K562 (cell line): Measurements from ENCODE around the gene CHCHD5. TPM values are rescaled to one million over a fixed set of nuclear protein-coding genes. Genes with fewer than 3 reads are reported as not detected.
A peak's percentile ranks its signal among the peaks of the same experiment; 100 is the strongest.

Experiments used
- ATAC-seq: fragments of 200-7000 bp; cut with Tn5 transposase; 3 replicates; pipeline ENCODE4 v1.9.1; 2020; ENCODE audit warnings: moderate library complexity
- BruUV-seq: library from RNA; stranded (reverse); fragments of 400-500 nt; replicated peaks from 2 replicates; lab custom pipeline; 2021; lab: Mats Ljungman, UMichigan
- CTCF ChIA-PET: fragments of 300-600 bp; formaldehyde crosslinking; extraction: SDS; loops from one replicate; lab custom pipeline; 2021; ENCODE audit warnings: low intra/inter-chr PET ratio; lab: Yijun Ruan, JAX
- POLR2A ChIA-PET: fragments of 300-600, 350-650 bp; sonication (Branson Sonifier 250); formaldehyde crosslinking; extraction: SDS; loops from one replicate; lab custom pipeline; 2021; ENCODE audit warnings: antibody characterized with exemption, inconsistent platforms; lab: Yijun Ruan, JAX
- DNase-seq, 4 experiments: peaks; one replicate each; pipeline versions ENCODE4 v3.0.0 to v3.0.0-alpha.2; 2011 to 2018; ENCODE audit warnings: low spot score in 3 of 4, mixed read lengths in 3 of 4; ENCODE audit errors: extremely low read depth in 1 of 4
- FAIRE-seq: peaks from 2 replicates; lab custom pipeline; 2011; peaks lifted over from hg19 to GRCh38; lab: Jason Lieb, UNC
- H2AFZ ChIP-seq: 2 replicates; pipeline ENCODE4 v1.6.0; 2011; ENCODE audit warnings: low read depth, low read length, control low read depth, inconsistent platforms
- H3K27ac ChIP-seq: fragments of 200-600 bp; 3 replicates; pipeline ENCODE4 v1.8.0; 2011; ENCODE audit warnings: low read depth, mild to moderate bottlenecking, control low read depth, inconsistent platforms, low read length, moderate library complexity, mixed read lengths; ENCODE audit errors: extremely low read depth
- H3K27me3 ChIP-seq, 2 experiments: fragments of 300-600 bp in 1 of 2; 2 replicates in 1 of 2; 3 replicates in 1 of 2; pipeline versions ENCODE4 v1.6.0 to v1.8.0; 2011; ENCODE audit warnings: inconsistent platforms in 2 of 2, low read length in 2 of 2, mild to moderate bottlenecking in 1 of 2, mixed read lengths in 1 of 2, moderate library complexity in 1 of 2; ENCODE audit not compliant: control insufficient read depth in 2 of 2, insufficient read depth in 2 of 2
- H3K36me3 ChIP-seq: fragments of 300-600 bp; 3 replicates; pipeline ENCODE4 v1.8.0; 2011; ENCODE audit warnings: mild to moderate bottlenecking, low read length, inconsistent platforms; ENCODE audit not compliant: control insufficient read depth, insufficient read depth
- H3K4me1 ChIP-seq, 2 experiments: fragments of 200-600 bp in 1 of 2; replicated peaks in 1 of 2; 2 replicates in 1 of 2; 3 replicates in 1 of 2; pipeline versions ENCODE4 v1.5.1 to v1.8.0; 2011; ENCODE audit warnings: inconsistent platforms in 2 of 2, low read length in 2 of 2, mild to moderate bottlenecking in 1 of 2, mixed read lengths in 1 of 2, moderate library complexity in 1 of 2; ENCODE audit not compliant: control insufficient read depth in 2 of 2, insufficient read depth in 2 of 2
- H3K4me2 ChIP-seq: 2 replicates; pipeline ENCODE4 v1.6.1; 2011; ENCODE audit warnings: low read length, control low read depth, inconsistent platforms, mixed read lengths; ENCODE audit not compliant: insufficient read depth
- H3K4me3 ChIP-seq: fragments of 200-600 bp; sonication (generic), shearing (Covaris generic); 2 replicates; pipeline ENCODE4 v1.5.1; 2016; ENCODE audit warnings: control low read depth, inconsistent platforms
- H3K79me2 ChIP-seq: fragments of 200-600 bp; 3 replicates; pipeline ENCODE4 v1.8.0; 2011; ENCODE audit warnings: low read length, inconsistent platforms; ENCODE audit not compliant: control insufficient read depth, insufficient read depth
- H3K9ac ChIP-seq, 2 experiments: 2 replicates each; pipeline versions ENCODE4 v1.6.0 to v1.6.1; 2011; ENCODE audit warnings: low read depth in 2 of 2, low read length in 2 of 2, control low read depth in 1 of 2, inconsistent platforms in 1 of 2, mild to moderate bottlenecking in 1 of 2, mixed read lengths in 1 of 2; ENCODE audit not compliant: insufficient read depth in 1 of 2
- H3K9me1 ChIP-seq: one replicate; pipeline ENCODE4 v1.6.0; 2011; ENCODE audit warnings: inconsistent platforms, mild to moderate bottlenecking, low read length, moderate library complexity; ENCODE audit not compliant: control insufficient read depth, insufficient read depth
- H3K9me3 ChIP-seq: replicated peaks from 2 replicates; pipeline ENCODE4 v1.5.1; 2011; ENCODE audit warnings: low read depth, low read length, inconsistent platforms; ENCODE audit not compliant: control insufficient read depth, insufficient read depth
- H4K20me1 ChIP-seq: replicated peaks from 2 replicates; pipeline ENCODE4 v1.6.1; 2011; ENCODE audit warnings: low read length, inconsistent platforms, mixed read lengths; ENCODE audit not compliant: control insufficient read depth, insufficient read depth
- ARID1B ChIP-seq: fragments of 450-650 bp; IDR thresholded peaks from 2 replicates; pipeline ENCODE4 v1.6.1; 2016; ENCODE audit warnings: antibody characterized with exemption, mild to moderate bottlenecking, inconsistent platforms
- CTBP1 ChIP-seq: fragments of 450-650 bp; IDR thresholded peaks from 2 replicates; pipeline ENCODE4 v1.6.1; 2016; ENCODE audit warnings: borderline replicate concordance
- DPF2 ChIP-seq: fragments of 450-650 bp; IDR thresholded peaks from 2 replicates; pipeline ENCODE4 v1.6.1; 2016
- FOXA1 ChIP-seq: fragments of 450-650 bp; IDR thresholded peaks from 2 replicates; pipeline ENCODE4 v1.6.1; 2016; ENCODE audit warnings: mild to moderate bottlenecking, borderline replicate concordance
- FOXP1 ChIP-seq: sonication (generic); formaldehyde crosslinking; IDR thresholded peaks from 2 replicates; pipeline ENCODE4 v1.8.0; 2022; ENCODE audit warnings: mild to moderate bottlenecking, missing genetic modification reagents
- LARP7 ChIP-seq: fragments of 450-650 bp; IDR thresholded peaks from 2 replicates; pipeline ENCODE4 v1.6.1; 2016
- NBN ChIP-seq: fragments of 450-650 bp; IDR thresholded peaks from 2 replicates; pipeline ENCODE4 v1.6.1; 2016; ENCODE audit warnings: low read depth, mild to moderate bottlenecking
- PHF8 ChIP-seq: fragments of 200-600 bp; sonication (generic); IDR thresholded peaks from 2 replicates; pipeline ENCODE4 v1.6.1; 2012; ENCODE audit warnings: mixed run types, mild to moderate bottlenecking, inconsistent platforms, low read length, moderate library complexity, borderline replicate concordance
- RAD21 ChIP-seq, 2 experiments: fragments of 250-450 bp in 1 of 2; fragments of 450-650 bp in 1 of 2; sonication (Bioruptor Pico) in 1 of 2; formaldehyde crosslinking in 1 of 2; IDR thresholded peaks in 1 of 2; conservative IDR thresholded peaks in 1 of 2; 2 replicates each; pipeline versions ENCODE4 v1.4.0 to v1.8.0; 2020 to 2022; ENCODE audit warnings: mild to moderate bottlenecking in 2 of 2, moderate library complexity in 1 of 2
- SLC30A9 ChIP-seq: fragments of 250-450 bp; sonication (Bioruptor Pico); IDR thresholded peaks from 2 replicates; pipeline ENCODE4 v1.8.0; 2022; ENCODE audit warnings: mild to moderate bottlenecking, moderate library complexity
- TSC22D4 ChIP-seq: fragments of 450-650 bp; IDR thresholded peaks from 2 replicates; pipeline ENCODE4 v1.6.1; 2016; ENCODE audit warnings: missing genetic modification characterization, missing biosample characterization, control low read depth
- ZBTB11 ChIP-seq, 3 experiments: fragments of 200-800 bp in 1 of 3; fragments of 250-450 bp in 1 of 3; fragments of 450-650 bp in 1 of 3; sonication (Bioruptor Pico) in 1 of 3; sonication (Bioruptor generic) in 1 of 3; formaldehyde crosslinking in 1 of 3; IDR thresholded peaks; 2 replicates each; pipeline versions ENCODE4 v1.6.1 to v1.8.0; 2016 to 2022; ENCODE audit warnings: mild to moderate bottlenecking in 2 of 3, missing genetic modification characterization in 2 of 3, missing compliant biosample characterization in 1 of 3, moderate library complexity in 1 of 3
- ZBTB5 ChIP-seq: fragments of 450-650 bp; IDR thresholded peaks from 2 replicates; pipeline ENCODE4 v1.6.1; 2017; ENCODE audit warnings: antibody characterized with exemption
- ZNF3 ChIP-seq: fragments of 250-450 bp; sonication (Bioruptor Pico); IDR thresholded peaks from 2 replicates; pipeline ENCODE4 v1.5.0; 2021; ENCODE audit warnings: mild to moderate bottlenecking, moderate library complexity
- ZNF41 ChIP-seq: fragments of 250-450 bp; sonication (Bioruptor Pico); conservative IDR thresholded peaks from 2 replicates; pipeline ENCODE4 v1.4.0; 2020; ENCODE audit warnings: mild to moderate bottlenecking
- ZNF699 ChIP-seq: fragments of 250-450 bp; sonication (Bioruptor Pico); IDR thresholded peaks from 2 replicates; pipeline ENCODE4 v1.8.0; 2021; ENCODE audit warnings: mild to moderate bottlenecking, moderate library complexity; ENCODE audit not compliant: insufficient replicate concordance
- WGBS: fragments of 100-300 bp; shearing (Covaris generic); methylation state at CpG from one replicate; pipeline ENCODE4 v1.1.6; 2016; ENCODE audit warnings: low coverage, mixed read lengths; ENCODE audit not compliant: insufficient coverage; ENCODE audit errors: missing lambda C conversion rate; 5-methylcytosine and 5-hydroxymethylcytosine counted together
- in situ Hi-C: fragments of 300-500 bp; cut with MboI; formaldehyde crosslinking; loops from 4 replicates; pipeline ENCODE4 v1.15.0; 2018; ENCODE audit warnings: inconsistent platforms, mixed read lengths
- intact Hi-C: fragments of 100-400 bp; cut with micrococcal nuclease; formaldehyde crosslinking; loops from 2 replicates; pipeline ENCODE4 v1.14.2; 2022
- polyA plus RNA-seq, 8 experiments: library from polyadenylated mRNA; depleted of rRNA in 4 of 8; stranded (reverse) in 5 of 8; unstranded in 3 of 8; fragments of >200 nt; fragmentation: Nextera tagmentation in 2 of 8; fragmentation: Illumina TruSeq in 1 of 8; extraction: Ambion mirVana in 2 of 8; extraction: Trizol in 1 of 8; gene quantifications; 2 replicates each; pipeline versions ENCODE4 v1.2.1 to v1.2.3, GENCODE V29; 2011 to 2014; ENCODE audit warnings: inconsistent platforms in 1 of 8, missing spikeins in 1 of 8
- total RNA-seq, 7 experiments: library from RNA; depleted of rRNA in 6 of 7; stranded (reverse); fragments of >200 nt in 6 of 7; fragmentation: Illumina TruSeq in 2 of 7; extraction: Trizol in 2 of 7; gene quantifications; 2 replicates each; pipeline versions ENCODE4 v1.2.1 to v1.2.3, GENCODE V29; 2011 to 2021; ENCODE audit warnings: low replicate concordance in 1 of 7

Gene CHCHD5
- total and polyA plus RNA-seq, 9 of the 15 experiments (the other 6 are each of a cell fraction or from before 2014, with no cell fraction given) = 7.4 to 79.3 (median 33.4) TPM

- TF ChIP-seq ZNF3 (no peak), NBN (no peak), PHF8 (no peak), RAD21 (CRISPR knock-in tag; conservative IDR thresholded peaks at IDR 0.05 in 1 of 2, IDR thresholded peaks at IDR 0.05 in 1 of 2) (no peak)
Observed at GRCh38 chr2:112584891-112585250, 462 bp downstream of the CHCHD5 start (continued).

GRCh38 chr2:112585400-112585799 is 991 bp downstream of the CHCHD5 start:
- 87% methylated on average over 3 of the region's 3 CpGs for WGBS
- H3K79me2 ChIP-seq = peaks cover 24% of the 10 kb centered on the region
- in situ Hi-C loops (loop anchor here (10.0 kb wide), 2 partner anchors 461 to 681 kb away; no protein-coding TSS in a partner anchor), intact Hi-C loops (loop anchor here (2.0 kb wide), 1 partner anchor 537 kb away; no protein-coding TSS in a partner anchor)
- peak overlapping the region; percentile 98 for H3K4me2 ChIP-seq
- TF ChIP-seq LARP7 (no peak), ZNF699 (CRISPR knock-in tag) (no peak), ZNF41 (CRISPR knock-in tag) (no peak), FOXA1 (no peak), ARID1B (no peak), SLC30A9 (no peak), ZBTB5 (no peak), FOXP1 (CRISPR knock-in tag) (no peak), ZBTB11 (CRISPR knock-in tag; IDR thresholded peaks at IDR 0.05) (no peak), CTBP1 (no peak), TSC22D4 (tag) (no peak), DPF2 (no peak)
- H4K20me1 ChIP-seq = no peaks in the 10 kb centered on the region
- H3K9me3 ChIP-seq = no peaks in the 10 kb centered on the region
- POLR2A ChIA-PET = interaction anchor here (0.8 to 1.3 kb wide), 5 partner anchors 8 to 140 kb away, joined by 3 to 4 read pairs (median 3); partner anchors contain the start of gene SLC20A1
- no peaks in the 10 kb centered on the region for H3K9me1 ChIP-seq
- peak overlapping the region; percentile 96 for H3K27ac ChIP-seq
- peak overlapping the region; percentile 98 for H2AFZ ChIP-seq
- no peak for FAIRE-seq
- no TSS peak for BruUV-seq
- no peak for DNase-seq
- CTCF ChIA-PET = no interaction called here
- peaks cover 16 to 19% of the 10 kb centered on the region in 2 experiments; a peak in 4 of 5 replicates for H3K4me1 ChIP-seq
- peaks cover 24% of the 10 kb centered on the region; the same call in 2 of the 3 replicates for H3K36me3 ChIP-seq
- ATAC-seq = no peak
- H3K27me3 ChIP-seq = no peaks in the 10 kb centered on the region
- H3K4me3 ChIP-seq = peak overlapping the region; percentile 65
- peak overlapping the region; percentile 92; a peak in 3 of 4 replicates for H3K9ac ChIP-seq
